Measurements from ENCODE around the gene ZNRF1. TPM values are rescaled to one million over a fixed set of nuclear protein-coding genes. Genes with fewer than 3 reads are reported as not detected.

Gene ZNRF1
- total and polyA plus RNA-seq, 10 donors = 1.4 to 13.4 (median 6.4) TPM

- TF ChIP-seq CTCF (IDR thresholded peaks at IDR 0.05 in 8 of 11, conservative IDR thresholded peaks at IDR 0.05 in 3 of 11) (no peak), POLR2AphosphoS5 (IDR thresholded peaks at IDR 0.05) (no peak), POLR2A (IDR thresholded peaks at IDR 0.05) (no peak)
- Histone ChIP-seq H3K4me1 (no peaks in the 10 kb centered on the region), H3K36me3 (peaks cover 0 to 92% (median 10%) of the 10 kb centered on the region in 6 donors), H3K27ac (no peak overlapping the region), H3K27me3 (replicated peaks in 1 of 7) (no peaks in the 10 kb centered on the region), H3K9me3 (peaks cover 0 to 34% (median 7%) of the 10 kb centered on the region in 8 donors), H3K4me3 (no peak overlapping the region)
- intact Hi-C loops (cut with DNase I; ENCODE audit: low total_unique reads) = no loop called here
- 80 to 93% (median 92%) methylated on average over 1 of the region's 1 CpG for WGBS, 5 donors
- DNase-seq = no peak
Measured at GRCh38 chr16:75160386-75160785, 161.6 kb downstream of the ZNRF1 start.

Other genes starting within 250 kb of the ZNRF1 start
- gene FA2H, start 224.2 kb upstream of the ZNRF1 start, total RNA-seq = 1 to 10 TPM in 1 of 7 donors, under 1 TPM in 6; 0.32 to 2.6 (median 0.64) TPM
- gene FA2H, start 224.2 kb upstream of the ZNRF1 start, polyA plus RNA-seq = under 1 TPM; 0.23 to 0.61 (median 0.41) TPM
- gene WDR59, start 13.9 kb upstream of the ZNRF1 start, total RNA-seq = 10 to 100 TPM; 26.1 to 76.7 (median 63.1) TPM
- 10 to 100 TPM; 18.1 to 32.0 (median 28.0) TPM for gene WDR59, start 13.9 kb upstream of the ZNRF1 start, polyA plus RNA-seq
- 1 to 10 TPM in 5 of 7 donors, under 1 TPM in 2; 0.76 to 3.3 (median 1.5) TPM for gene LDHD, start 117.8 kb downstream of the ZNRF1 start, total RNA-seq
- 1 to 10 TPM in 1 of 3 donors, under 1 TPM in 2; 0.53 to 1.1 (median 0.57) TPM for gene LDHD, start 117.8 kb downstream of the ZNRF1 start, polyA plus RNA-seq
- 10 to 100 TPM in 1 of 7 donors, 1 to 10 TPM in 6; 8.3 to 11.4 (median 9.1) TPM for gene ZFP1, start 149.5 kb downstream of the ZNRF1 start, total RNA-seq
- gene ZFP1, start 149.5 kb downstream of the ZNRF1 start, polyA plus RNA-seq = 1 to 10 TPM; 3.1 to 4.2 (median 3.6) TPM
- 10 to 100 TPM in 1 of 7 donors, 1 to 10 TPM in 5, not detected in 1; 1.3 to 11.8 (median 3.7) TPM for gene CTRB2, start 208.1 kb downstream of the ZNRF1 start, total RNA-seq
- 1 to 10 TPM in 2 of 3 donors, under 1 TPM in 1; 0.58 to 1.3 (median 1.2) TPM for gene CTRB2, start 208.1 kb downstream of the ZNRF1 start, polyA plus RNA-seq
- 10 to 100 TPM in 1 of 7 donors, 1 to 10 TPM in 4, not detected in 2; 2.2 to 25.2 (median 4.4) TPM for gene CTRB1, start 220.0 kb downstream of the ZNRF1 start, total RNA-seq
- gene CTRB1, start 220.0 kb downstream of the ZNRF1 start, polyA plus RNA-seq = 1 to 10 TPM in 2 of 3 donors, under 1 TPM in 1; 0.59 to 2.7 (median 1.5) TPM